NCI-H460 (cell line): Measurements from ENCODE around the gene M6PR. TPM values are rescaled to one million over a fixed set of nuclear protein-coding genes. Genes with fewer than 3 reads are reported as not detected.
A peak's percentile ranks its signal among the peaks of the same experiment; 100 is the strongest.
"Not testable (repeated sequence)": the region's sequence is repeated elsewhere in the genome, so short reads cannot be mapped to it uniquely, and the experiment has no call there.

ENCODE experiments used
- DNase-seq: peaks from one replicate; pipeline ENCODE4 v3.0.0-alpha.2; 2016; ENCODE audit warnings: low read depth; ENCODE audit errors: extremely low read depth
- total RNA-seq: library from RNA; depleted of rRNA; stranded (reverse); fragments of >200 nt; shearing (Covaris generic); gene quantifications from 2 replicates; pipeline ENCODE4 v1.2.3, GENCODE V29; 2014; rRNA removed

The M6PR gene
- total RNA-seq, 1 experiment from 2014 or later = 89.6 TPM

DNA sequence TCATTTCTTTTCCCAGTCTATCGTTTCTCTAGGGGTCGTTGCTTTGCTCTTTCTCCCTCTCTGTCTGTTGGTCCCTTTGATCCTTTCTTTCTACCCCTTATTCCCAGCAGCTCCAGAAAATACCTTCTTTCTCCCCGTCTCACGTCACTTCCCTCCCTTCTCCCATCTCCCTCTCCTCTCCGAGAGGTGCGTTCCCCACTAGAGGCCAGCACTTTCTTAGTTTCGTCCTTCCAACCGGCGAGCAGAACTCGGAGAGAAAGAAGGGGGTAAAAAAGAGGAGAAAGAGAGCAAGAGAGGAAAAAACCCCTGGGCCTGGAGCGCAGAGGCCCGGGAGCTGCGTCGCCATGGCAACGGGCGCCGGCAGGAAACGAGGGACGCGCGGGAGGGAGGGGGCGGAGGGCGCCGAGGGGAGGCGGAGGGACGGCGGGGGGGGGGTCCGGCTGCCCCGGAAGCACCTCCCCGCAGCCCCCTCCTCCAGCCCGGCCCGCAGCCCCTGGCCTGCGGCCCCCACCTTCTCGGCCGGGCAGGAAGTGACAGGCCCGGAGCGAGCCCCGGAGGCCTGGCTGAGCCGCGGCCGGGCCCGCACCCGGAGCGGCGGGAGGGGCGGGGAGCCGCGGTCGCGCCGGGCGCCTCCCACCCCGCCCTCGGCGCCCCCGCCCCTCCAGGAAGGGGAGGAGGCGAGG, 35.3 kb downstream of the M6PR start, which contains the start of gene PHC1:
Gene PHC1, plus strand, starts transcription at position 477 of the 683 bp plus-strand sequence. CDS start 3,169 bp downstream, outside the sequence.
- peak; percentile 45 for DNase-seq

DNA sequence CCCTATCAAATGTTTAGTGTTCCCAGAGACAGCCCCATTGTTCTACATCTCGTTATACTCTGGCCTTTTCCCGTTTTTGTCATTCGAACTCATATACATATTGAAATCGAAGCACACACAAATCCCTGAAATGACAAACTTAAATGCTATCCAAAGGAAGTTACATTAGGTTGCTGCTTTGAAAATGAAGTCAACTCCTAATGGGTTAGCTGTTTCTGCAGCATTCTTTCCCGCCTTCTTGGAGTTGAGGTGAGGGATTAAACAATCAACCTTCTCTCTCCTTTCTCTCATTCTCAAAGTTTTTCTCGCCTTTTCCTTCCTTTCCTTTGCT, 35.8 kb downstream of the M6PR start:
- no peak for DNase-seq

DNA sequence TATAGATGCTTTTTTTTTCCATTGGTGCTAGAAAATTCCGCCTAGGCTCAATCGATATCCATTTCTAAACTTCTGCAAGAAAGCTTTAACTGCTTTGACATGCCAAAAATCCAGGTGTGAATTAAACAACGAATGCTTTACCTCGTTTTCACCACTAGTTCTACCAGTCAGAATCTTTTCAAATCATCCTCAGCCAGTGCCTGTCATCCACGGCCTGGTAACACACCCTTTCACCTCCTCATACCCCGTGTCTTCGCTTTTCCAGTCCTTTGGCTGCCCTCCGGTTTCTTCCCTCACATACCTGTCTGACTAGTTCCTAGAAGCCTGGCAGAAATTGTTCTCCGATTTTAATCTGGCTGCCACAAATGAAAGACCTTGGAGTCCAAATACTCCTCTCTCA, 36.5 kb downstream of the M6PR start:
- no peak for DNase-seq

DNA sequence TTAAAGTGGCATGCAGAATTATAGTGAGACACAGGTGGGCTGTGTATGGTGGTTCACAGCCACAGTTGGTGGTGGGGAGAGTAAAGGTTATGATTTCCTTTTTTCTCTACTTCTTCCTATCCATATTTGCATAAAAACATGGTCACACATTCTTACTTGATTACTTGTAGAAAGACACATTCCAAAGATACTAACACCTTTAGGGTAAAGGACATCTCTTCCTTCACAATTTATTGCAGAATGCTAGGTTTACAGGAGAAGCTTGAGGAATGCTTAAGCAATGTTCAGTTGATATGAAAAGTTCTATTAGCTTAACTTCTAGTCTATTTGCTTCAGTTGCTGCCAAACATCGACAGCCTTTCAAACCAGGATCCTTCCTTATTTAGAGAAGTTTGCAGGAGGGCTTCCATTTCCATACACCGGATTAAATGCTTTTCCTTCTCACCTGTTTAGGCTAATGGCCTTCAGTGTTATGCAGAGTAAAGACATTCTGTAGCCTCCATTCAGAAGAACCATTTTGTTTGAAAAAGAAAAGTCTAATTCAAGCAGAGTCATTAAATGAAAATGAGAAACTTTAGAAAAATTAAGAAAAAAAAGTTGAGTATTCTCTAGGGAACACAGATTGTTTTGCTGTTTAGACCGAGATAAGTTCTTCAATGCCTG, 37.7 kb downstream of the M6PR start:
- DNase-seq = no peak

DNA sequence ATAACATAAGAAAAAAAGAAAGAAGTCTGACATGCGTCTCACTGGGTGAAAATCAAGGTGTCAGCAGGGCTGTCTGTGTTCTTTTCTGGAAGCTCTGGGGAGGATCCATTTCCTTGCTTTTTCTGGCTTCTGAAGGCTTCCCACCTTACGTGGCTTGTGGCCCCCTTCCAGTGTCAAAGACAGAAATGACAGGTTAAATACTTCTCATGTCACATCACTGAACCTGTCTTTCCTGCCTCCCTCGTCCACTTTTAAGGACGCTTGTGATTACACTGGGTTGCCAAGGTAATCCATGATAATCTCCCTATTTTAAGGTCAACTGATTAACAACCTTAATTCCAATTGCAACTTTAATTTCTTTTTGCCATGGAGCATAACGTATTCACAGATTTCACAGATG, 39.7 kb downstream of the M6PR start:
- DNase-seq = no peak

DNA sequence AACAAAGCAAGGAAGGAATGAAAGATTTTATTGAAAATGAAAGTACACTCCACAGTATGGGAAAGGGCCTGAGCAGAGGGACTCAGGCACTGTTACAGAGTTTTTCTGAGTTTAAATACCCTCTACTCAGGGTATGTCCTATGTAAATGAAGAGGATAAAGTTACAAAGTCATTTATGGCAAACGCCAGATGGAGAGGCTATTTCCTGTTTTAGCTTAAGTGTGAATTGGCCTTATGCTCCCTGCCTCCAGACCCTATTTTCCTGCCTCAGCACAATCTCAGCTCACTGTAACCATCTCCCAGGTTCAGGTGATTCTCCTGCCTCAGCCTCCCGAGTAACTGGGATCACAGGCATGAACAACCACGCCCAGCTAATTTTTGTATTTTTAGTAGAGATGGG, 41.9 kb downstream of the M6PR start:
- no peak for DNase-seq

DNA sequence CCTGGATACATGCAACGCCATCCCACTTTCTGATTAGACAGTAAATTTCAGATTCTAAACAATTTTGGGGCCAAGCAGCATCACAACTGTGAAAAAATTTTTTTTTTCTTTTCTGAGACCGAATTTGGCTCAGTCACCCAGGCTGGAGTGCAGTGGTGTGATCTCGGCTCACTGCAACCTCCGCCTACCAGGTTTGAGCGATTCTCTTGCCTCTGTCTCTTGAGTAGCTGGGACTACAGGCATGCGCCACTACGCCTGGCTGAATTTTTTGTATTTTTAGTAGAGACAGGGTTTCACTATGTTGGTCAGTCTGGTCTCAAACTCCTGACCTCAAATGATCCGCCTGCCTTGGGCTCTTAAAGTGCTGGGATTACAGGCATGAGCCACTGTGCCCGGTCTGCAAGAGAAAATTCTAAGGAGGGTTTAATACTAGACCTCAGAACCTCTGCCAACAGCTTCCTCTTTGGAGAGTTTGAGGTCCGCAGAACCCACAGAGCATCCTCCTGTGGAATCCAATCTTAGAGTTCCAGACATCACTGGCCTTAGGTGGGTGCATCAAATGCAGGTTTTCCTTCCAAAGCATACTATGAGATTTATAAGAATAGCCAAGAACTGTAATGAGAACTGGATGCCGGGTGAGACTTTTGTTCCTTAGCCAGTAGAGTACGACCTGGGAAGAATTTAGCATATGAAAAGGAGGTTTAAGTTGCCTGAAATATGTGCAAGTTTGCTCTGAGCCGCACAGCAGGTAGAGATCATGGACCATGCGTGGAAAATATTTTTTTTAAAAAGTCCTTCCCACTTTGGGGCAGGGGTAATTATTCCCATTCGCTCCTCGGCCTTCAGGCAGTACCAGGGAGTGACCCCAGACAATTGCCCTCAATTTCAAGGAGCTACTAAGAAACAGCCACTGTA, 42.9 kb downstream of the M6PR start:
- no peak for DNase-seq

DNA sequence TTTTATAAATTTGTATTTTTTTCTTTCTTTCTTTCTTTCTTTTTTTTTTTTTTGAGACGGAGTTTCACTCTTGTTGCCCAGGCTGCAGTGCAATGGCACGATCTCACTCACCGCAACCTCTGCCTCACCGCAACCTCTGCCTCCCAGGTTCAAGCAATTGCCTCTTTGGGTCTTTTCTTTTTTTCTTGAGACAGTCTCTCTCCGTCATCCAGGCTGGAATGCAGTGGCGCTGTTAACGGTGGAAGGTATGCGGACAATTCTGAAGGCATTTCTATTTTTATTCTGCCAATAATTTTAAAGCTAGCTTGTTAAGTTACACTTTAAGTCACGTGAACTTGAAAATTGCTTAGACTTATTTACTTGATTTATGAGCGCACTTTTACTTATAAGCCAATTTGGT, 43.9 kb downstream of the M6PR start:
- no peak for DNase-seq

DNA sequence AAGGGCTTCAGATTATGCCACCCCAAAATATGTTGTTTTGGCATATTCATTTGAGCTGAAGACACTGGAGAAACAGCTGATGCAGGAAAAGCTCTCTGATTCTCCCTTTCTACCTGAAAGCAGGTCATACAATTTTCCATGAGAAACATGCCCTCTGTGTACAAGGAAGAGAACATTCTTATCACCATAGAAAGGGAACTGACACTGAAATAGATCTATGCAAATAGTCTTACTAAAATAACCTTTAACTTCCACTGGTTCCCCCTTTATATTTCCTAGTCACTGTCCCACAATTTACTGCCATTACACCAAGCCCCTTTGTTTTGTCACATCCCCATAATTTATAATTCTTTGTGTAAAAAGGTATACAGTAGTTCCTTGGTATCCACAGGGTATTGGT, 44.8 kb downstream of the M6PR start:
- no peak for DNase-seq

DNA sequence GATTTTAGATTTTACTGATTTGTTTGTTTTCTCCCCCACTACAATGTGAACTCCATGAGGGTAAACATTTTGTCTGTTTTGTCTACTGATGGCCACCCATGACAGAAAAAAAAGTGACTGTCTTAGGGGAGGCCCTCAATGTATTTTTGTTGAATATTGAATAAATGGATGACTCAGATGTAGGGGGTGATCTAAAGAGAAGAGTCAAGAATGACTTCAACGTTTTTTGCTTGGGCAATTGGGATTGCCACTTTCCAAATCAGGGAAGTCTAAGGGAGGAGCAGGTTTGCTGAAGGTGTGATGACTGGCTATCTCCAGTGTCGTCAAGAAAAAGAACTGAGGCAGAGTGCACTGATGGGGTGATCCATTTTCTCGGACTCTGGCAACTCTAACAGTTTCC, 45.8 kb downstream of the M6PR start:
- no peak for DNase-seq

DNA sequence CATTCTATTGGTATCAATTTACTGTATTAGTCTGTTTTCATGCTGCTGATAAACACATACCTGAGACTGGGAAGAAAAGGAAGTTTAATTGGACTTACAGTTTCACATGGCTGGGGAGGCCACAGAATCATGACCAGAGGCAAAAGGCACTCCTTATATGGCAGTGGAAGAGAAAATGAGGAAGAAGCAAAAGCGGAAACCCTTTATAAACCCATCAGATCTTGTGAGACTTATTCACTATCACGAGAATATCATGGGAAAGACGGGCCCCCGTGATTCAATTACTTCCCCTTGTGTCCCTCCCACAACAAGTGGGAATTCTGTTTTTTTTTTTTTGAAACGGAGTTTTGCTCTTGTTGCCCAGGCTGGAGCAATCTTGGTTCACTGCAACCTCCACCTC, 46.7 kb downstream of the M6PR start:
- DNase-seq = not testable (repeated sequence)

DNA sequence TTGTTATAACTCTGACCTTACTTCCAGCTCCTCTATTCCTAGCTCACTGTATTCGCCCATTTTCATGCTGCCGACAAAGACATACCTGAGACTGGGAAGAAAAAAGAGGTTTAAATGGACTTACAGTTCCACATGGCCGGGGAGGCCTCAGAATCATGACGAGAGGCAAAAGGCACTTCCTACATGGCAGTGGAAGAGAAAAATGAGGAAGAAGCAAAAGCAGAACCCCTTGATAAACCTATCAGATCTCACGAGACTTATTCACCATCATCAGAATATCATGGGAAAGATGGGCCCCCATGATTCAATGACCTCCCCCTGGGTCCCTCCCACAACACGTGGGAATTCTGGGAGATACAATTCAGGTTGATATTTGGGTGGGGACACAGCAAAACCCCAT, 49.6 kb downstream of the M6PR start:
- DNase-seq = no peak

DNA sequence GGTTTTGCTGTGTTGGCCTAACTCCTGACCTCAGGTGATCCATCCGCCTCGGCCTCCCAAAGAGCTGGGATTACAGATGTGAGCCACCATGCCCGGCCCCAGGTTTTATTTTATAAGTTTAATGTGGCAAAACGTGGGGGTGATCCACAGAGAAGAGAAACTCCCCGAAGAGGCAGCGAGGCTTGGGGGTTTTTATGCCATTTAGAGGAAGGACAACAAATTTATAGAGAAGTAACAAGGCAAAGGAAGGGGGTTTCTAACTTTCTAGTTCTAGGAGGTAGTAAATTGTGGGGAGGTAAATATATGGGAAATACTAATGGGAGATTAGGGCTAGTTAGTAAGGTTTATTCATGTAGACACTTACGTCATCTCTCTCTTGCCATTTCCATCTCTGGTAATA, 52.4 kb downstream of the M6PR start:
- DNase-seq = no peak

DNA sequence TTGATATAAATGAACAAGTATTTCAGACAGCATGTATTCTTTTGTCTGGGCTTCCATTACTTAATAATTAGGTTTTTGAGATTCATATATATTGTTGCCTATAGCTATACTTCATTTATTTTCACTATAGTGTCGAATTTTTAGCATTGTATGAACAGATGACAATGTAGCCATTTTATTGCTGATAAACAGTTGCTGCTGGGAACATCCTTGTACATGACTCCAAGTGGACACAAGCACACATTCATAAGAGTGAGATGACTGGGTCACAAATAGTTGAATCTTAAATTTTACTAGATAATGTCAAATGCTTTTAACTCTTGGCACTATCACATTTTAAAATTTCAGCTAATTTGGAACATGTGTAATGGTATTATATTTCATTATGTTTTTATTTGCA, 54.5 kb downstream of the M6PR start:
- DNase-seq = no peak

DNA sequence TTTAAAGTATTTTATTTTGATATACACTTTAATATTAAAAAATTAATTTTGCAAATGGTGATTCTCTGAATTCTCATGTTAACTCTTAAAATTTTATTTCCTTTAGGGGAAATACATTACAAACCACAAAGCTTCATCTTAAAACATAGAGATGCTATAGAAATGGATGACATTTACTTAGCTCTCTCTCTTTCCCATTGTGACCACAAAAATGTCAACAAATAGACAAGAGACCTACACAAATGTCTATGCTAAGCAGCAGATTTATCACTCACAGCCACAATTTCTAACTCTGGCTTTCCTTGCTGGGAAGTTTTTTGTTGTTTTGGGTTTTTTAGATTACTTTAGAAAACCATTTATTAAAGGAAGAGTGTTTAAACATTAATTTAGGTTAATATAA, 55.1 kb downstream of the M6PR start:
- no peak for DNase-seq

DNA sequence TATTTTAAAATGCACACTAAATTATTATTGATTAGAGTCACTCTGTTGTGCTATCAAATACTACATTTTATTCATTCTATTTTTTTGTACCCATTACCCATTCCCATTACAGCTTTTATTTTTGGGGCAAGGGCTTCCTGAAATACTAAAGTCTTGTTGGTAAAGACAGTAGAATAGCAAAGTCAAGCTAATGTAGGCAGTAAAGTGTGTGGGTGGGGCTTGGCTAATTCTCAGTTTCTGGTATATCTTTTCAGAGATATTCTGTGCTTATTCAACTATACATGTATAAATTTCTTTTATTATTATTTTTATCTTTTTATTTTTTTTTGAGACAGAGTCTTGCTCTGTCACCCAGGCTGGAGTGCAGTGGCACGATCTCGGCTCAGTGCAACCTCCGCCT, 57.5 kb downstream of the M6PR start:
- DNase-seq = no peak

Other genes starting within 250 kb of the M6PR start
- gene A2ML1, start 127.0 kb downstream of the M6PR start, total RNA-seq = not detected in 2 replicates
- gene PHC1, start 35.1 kb downstream of the M6PR start, total RNA-seq = 12.0 and 14.2 TPM in 2 replicates
- 0.67 and 0.89 TPM in 2 replicates for gene KLRG1, start 39.9 kb upstream of the M6PR start, total RNA-seq
- not detected in 2 replicates for gene A2M, start 166.3 kb upstream of the M6PR start, total RNA-seq